IPS-20b (cell line): ENCODE results near the gene FUS.
"Not testable (repeated sequence)": the region's sequence is repeated elsewhere in the genome, so short reads cannot be mapped to it uniquely, and the experiment has no call there.

Experiments
- H3K27ac ChIP-seq: one replicate; pipeline ENCODE4 v1.5.1; 2013; ENCODE audit warnings: low read length
- H3K27me3 ChIP-seq: 2 replicates; pipeline ENCODE4 v1.6.1; 2013; ENCODE audit warnings: mild to moderate bottlenecking, low read length, inconsistent platforms; ENCODE audit not compliant: insufficient read depth
- H3K36me3 ChIP-seq: 2 replicates; pipeline ENCODE4 v1.6.1; 2013; ENCODE audit warnings: low read depth, mild to moderate bottlenecking, inconsistent platforms, low read length, moderate library complexity; ENCODE audit not compliant: insufficient read depth
- H3K4me1 ChIP-seq: 2 replicates; pipeline ENCODE4 v1.6.1; 2013; ENCODE audit warnings: mild to moderate bottlenecking, control low read depth, inconsistent platforms, low read length, moderate library complexity; ENCODE audit not compliant: insufficient read depth
- H3K4me3 ChIP-seq: 2 replicates; pipeline ENCODE4 v1.5.1; 2013; ENCODE audit warnings: mild to moderate bottlenecking, low read length, inconsistent platforms
- H3K9ac ChIP-seq: 2 replicates; pipeline ENCODE4 v1.6.1; 2013; ENCODE audit warnings: low read depth, mild to moderate bottlenecking, inconsistent platforms, low read length, moderate library complexity
- H3K9me3 ChIP-seq: 2 replicates; pipeline ENCODE4 v1.6.1; 2013; ENCODE audit warnings: mild to moderate bottlenecking, low read depth, low read length, inconsistent platforms; ENCODE audit not compliant: insufficient read depth

The FUS gene

DNA sequence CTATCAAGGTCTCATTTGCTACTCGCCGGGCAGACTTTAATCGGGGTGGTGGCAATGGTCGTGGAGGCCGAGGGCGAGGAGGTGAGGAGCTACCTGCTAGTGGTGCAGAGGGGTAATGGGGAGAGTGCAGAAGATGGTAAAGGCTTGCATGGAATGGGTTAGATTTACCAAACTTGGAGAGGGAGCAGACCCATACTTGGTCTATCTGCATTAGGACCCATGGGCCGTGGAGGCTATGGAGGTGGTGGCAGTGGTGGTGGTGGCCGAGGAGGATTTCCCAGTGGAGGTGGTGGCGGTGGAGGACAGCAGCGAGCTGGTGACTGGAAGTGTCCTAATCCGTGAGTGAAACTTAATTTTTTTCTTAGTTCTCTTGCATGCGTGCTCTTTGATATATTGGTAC, 10.1 kb downstream of the FUS start:
- no peak overlapping the region for H3K4me3 ChIP-seq

DNA sequence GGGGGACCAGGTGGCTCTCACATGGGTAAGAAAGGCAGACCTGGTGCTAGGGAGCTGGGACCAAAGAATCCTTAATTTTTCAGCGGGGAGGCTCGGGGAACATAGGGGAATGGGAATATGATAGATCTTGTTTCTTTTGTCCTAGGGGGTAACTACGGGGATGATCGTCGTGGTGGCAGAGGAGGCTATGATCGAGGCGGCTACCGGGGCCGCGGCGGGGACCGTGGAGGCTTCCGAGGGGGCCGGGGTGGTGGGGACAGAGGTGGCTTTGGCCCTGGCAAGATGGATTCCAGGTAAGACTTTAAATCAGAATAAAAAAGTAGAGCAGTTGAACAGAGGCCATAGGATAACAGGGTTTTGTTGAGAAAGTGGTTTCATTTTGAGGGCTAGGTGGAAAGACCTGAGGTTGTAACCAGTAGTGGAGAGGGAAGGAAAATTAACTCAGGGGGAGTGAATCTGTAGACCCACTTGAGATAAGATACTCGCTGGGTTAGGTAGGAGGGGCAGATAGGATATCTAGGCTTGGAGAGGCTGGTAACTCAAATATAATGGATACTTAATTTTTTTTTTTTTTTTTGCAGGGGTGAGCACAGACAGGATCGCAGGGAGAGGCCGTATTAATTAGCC, 11.0 kb downstream of the FUS start:
- Histone ChIP-seq H3K9ac (no peak overlapping the region), H3K4me3 (no peak overlapping the region), H3K27ac (no peak overlapping the region), H3K9me3 (no peaks in the 10 kb centered on the region), H3K4me1 (no peaks in the 10 kb centered on the region), H3K36me3 (peaks cover 100% of the 10 kb centered on the region), H3K27me3 (no peaks in the 10 kb centered on the region)

More for the DNA sequence above, 10.1 kb downstream of the FUS start:
- H3K9me3 ChIP-seq: no peaks in the 10 kb centered on the region
- H3K27me3 ChIP-seq: no peaks in the 10 kb centered on the region
- peaks cover 100% of the 10 kb centered on the region for H3K36me3 ChIP-seq
- no peak overlapping the region for H3K9ac ChIP-seq
- H3K4me1 ChIP-seq: no peaks in the 10 kb centered on the region
- H3K27ac ChIP-seq: no peak overlapping the region

- H3K36me3 ChIP-seq: peaks cover 100% of the 10 kb centered on the region
- H3K9me3 ChIP-seq: no peaks in the 10 kb centered on the region
- no peaks in the 10 kb centered on the region for H3K27me3 ChIP-seq
- H3K9ac ChIP-seq: no peak overlapping the region
- H3K4me3 ChIP-seq: no peak overlapping the region
- no peaks in the 10 kb centered on the region for H3K4me1 ChIP-seq
- H3K27ac ChIP-seq: no peak overlapping the region
Observed at GRCh38 chr16:31191697-31192428, 11.9 kb downstream of the FUS start.

- Histone ChIP-seq H3K27me3 (no peaks in the 10 kb centered on the region), H3K9ac (no peak overlapping the region), H3K4me1 (no peaks in the 10 kb centered on the region), H3K27ac (no peak overlapping the region), H3K9me3 (no peaks in the 10 kb centered on the region), H3K36me3 (peaks cover 92% of the 10 kb centered on the region), H3K4me3 (no peak overlapping the region)
Observed at GRCh38 chr16:31192856-31193642, 13.1 kb downstream of the FUS start.

GRCh38 chr16:31193874-31194273, 13.9 kb downstream of the FUS start:
- H3K9ac ChIP-seq: no peak overlapping the region
- no peaks in the 10 kb centered on the region for H3K4me1 ChIP-seq
- H3K27ac ChIP-seq: no peak overlapping the region
- H3K36me3 ChIP-seq: peaks cover 85% of the 10 kb centered on the region
- H3K9me3 ChIP-seq: no peaks in the 10 kb centered on the region
- H3K4me3 ChIP-seq: no peak overlapping the region
- no peaks in the 10 kb centered on the region for H3K27me3 ChIP-seq

- Histone ChIP-seq H3K36me3 (peaks cover 84% of the 10 kb centered on the region), H3K9me3 (no peaks in the 10 kb centered on the region)
Observed at GRCh38 chr16:31194898-31195297, 15.0 kb downstream of the FUS start.

GRCh38 chr16:31195861-31196260, 15.9 kb downstream of the FUS start:
- peaks cover 74% of the 10 kb centered on the region for H3K36me3 ChIP-seq
- H3K4me1 ChIP-seq, H3K27ac ChIP-seq, H3K9me3 ChIP-seq, H3K27me3 ChIP-seq, H3K9ac ChIP-seq, H3K4me3 ChIP-seq: not testable (repeated sequence)

More at GRCh38 chr16:31194898-31195297, 15.0 kb downstream of the FUS start:
- Histone ChIP-seq H3K4me3 (no peak overlapping the region), H3K27ac (no peak overlapping the region), H3K27me3 (no peaks in the 10 kb centered on the region), H3K9ac (no peak overlapping the region), H3K4me1 (no peaks in the 10 kb centered on the region)

DNA sequence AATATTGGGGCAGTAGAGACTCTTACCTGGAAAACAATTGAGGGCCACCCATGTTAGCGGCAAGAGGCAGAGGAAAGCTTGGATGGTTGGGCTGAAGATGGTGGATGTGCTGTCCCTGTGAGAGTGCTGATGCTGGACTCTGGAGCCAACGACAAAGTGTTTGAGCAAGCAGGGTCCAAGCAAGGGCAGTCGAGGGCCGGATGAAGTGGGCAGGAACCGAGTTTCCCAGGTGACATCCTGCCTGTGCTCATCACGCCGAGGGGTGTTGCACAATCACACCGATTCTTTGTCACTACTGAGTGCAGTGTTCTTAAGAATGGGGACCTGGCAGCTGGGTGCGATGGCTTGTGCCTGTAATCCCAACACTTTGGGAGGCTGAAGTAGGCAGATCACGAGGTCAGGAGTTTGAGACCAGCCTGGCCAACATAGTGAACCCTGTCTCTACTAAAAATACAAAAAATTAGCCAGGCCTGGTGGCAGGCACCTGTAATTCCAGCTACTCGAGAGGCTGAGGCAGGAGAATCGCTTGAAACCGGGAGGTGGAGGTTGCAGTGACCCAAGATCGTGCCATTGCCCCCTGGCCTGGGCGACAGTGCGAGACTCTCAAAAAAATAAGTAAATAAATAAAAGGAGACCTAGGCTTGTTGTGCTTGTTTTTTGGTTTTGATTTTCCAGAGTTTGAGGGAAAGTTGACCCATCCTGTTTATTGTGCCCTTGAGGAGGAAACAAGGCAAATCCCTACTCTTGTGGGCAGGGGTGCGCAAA, 16.6 kb downstream of the FUS start:
- Histone ChIP-seq H3K27me3 (0 out of 2 replicates have a peak, but pooled peaks cover 2% of the 10 kb centered on the region), H3K9ac (no peak overlapping the region), H3K4me1 (no peaks in the 10 kb centered on the region), H3K27ac (no peak overlapping the region), H3K36me3 (peaks cover 67% of the 10 kb centered on the region), H3K9me3 (no peaks in the 10 kb centered on the region), H3K4me3 (no peak overlapping the region)

- Histone ChIP-seq H3K9me3 (no peaks in the 10 kb centered on the region), H3K27me3 (peaks cover 21% of the 10 kb centered on the region), H3K27ac (no peak overlapping the region), H3K36me3 (peaks cover 49% of the 10 kb centered on the region), H3K9ac (no peak overlapping the region), H3K4me3 (no peak overlapping the region), H3K4me1 (no peaks in the 10 kb centered on the region)
Observed at GRCh38 chr16:31198207-31198882, 18.4 kb downstream of the FUS start.

DNA sequence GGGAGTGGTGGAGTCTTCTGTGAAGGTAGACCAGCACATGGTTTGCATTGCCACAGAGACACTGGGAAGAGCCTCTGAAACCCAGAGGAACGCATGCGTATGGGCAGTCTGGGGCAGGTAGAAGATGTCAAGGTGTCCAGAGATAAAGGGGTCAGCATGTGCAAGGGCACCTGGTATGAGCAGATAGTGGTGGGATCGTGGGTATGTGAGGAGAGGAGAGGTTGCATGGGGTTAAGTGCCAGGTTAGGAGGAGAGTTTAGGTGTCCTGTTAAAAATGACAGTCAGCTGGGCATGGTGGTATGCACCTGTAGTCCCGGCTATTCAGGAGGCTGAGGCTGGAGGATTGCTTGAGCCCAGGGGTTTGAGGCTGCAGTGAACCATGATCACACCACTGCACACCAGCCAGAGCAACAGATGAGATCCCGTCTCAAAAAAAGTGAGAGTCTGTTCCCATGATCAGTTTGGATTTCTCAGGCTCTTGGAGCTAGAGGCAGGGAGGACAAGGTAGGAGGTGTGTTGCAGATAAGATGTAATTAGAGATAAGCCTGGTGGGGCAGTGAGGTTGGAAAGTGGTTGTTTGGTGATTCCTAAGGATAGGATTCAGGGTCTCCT, 19.6 kb downstream of the FUS start:
- no peaks in the 10 kb centered on the region for H3K4me1 ChIP-seq
- H3K9ac ChIP-seq: no peak overlapping the region
- H3K36me3 ChIP-seq: peaks cover 37% of the 10 kb centered on the region
- no peaks in the 10 kb centered on the region for H3K9me3 ChIP-seq
- H3K27ac ChIP-seq: no peak overlapping the region
- H3K4me3 ChIP-seq: no peak overlapping the region
- peaks cover 30% of the 10 kb centered on the region for H3K27me3 ChIP-seq

- Histone ChIP-seq H3K27me3 (peaks cover 34% of the 10 kb centered on the region), H3K36me3 (peaks cover 31% of the 10 kb centered on the region)
- H3K4me1 ChIP-seq, H3K4me3 ChIP-seq, H3K27ac ChIP-seq, H3K9me3 ChIP-seq, H3K9ac ChIP-seq: not testable (repeated sequence)
Observed at GRCh38 chr16:31200111-31200510, 20.2 kb downstream of the FUS start.
